Sigmoid colon (tissue), 4 donors: ENCODE results near the gene LCMT1.
"Not testable (repeated sequence)": the region's sequence is repeated elsewhere in the genome, so short reads cannot be mapped to it uniquely, and the experiment has no call there.

Experiments used
- EP300 ChIP-seq, 4 donors: sonication (generic); formaldehyde crosslinking; IDR thresholded peaks; one replicate each; pipeline ENCODE4 v1.6.1; 2017; ENCODE audit warnings: antibody characterized with exemption in 4 of 4
- POLR2A ChIP-seq, 2 donors: fragments of 450-650 bp; IDR thresholded peaks; one replicate each; pipeline ENCODE4 v1.6.1; 2016; ENCODE audit warnings: antibody characterized with exemption in 2 of 2, mild to moderate bottlenecking in 2 of 2, moderate library complexity in 2 of 2
- POLR2AphosphoS5 ChIP-seq, 4 donors: sonication (generic); formaldehyde crosslinking; IDR thresholded peaks; one replicate each; pipeline ENCODE4 v1.6.1; 2017; ENCODE audit warnings: antibody characterized with exemption in 4 of 4
- TF ChIP-seq, protein P1 (sequence below), 4 experiments: fragments of 450-650 bp in 3 of 4; fragments of 200-600 bp in 1 of 4; IDR thresholded peaks; one replicate each; pipeline ENCODE4 v1.5.1; 2016 to 2019; ENCODE audit warnings: antibody characterized with exemption in 4 of 4, mild to moderate bottlenecking in 3 of 4, moderate library complexity in 2 of 4

DNA sequence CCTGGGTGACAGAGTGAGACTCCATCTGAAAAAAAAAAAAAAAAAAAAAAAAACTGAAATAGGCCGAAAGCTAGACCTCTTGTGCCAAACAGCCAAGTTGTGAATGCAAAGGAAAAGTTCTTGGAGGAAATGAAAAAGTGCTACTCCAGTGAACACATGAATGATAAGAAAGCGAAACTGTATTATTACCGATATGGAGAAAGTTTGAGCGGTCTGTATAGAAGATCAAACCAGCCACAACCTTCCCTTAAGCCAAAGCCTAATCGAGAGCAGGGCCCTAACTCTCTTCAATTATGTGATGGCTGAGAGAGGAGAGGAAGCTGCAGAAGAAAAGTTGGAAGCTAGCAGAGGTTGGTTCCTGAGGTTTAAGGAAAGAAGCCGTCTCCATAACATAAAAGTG lies 69.7 kb downstream of the LCMT1 start:
- TF ChIP-seq, protein P1, sequence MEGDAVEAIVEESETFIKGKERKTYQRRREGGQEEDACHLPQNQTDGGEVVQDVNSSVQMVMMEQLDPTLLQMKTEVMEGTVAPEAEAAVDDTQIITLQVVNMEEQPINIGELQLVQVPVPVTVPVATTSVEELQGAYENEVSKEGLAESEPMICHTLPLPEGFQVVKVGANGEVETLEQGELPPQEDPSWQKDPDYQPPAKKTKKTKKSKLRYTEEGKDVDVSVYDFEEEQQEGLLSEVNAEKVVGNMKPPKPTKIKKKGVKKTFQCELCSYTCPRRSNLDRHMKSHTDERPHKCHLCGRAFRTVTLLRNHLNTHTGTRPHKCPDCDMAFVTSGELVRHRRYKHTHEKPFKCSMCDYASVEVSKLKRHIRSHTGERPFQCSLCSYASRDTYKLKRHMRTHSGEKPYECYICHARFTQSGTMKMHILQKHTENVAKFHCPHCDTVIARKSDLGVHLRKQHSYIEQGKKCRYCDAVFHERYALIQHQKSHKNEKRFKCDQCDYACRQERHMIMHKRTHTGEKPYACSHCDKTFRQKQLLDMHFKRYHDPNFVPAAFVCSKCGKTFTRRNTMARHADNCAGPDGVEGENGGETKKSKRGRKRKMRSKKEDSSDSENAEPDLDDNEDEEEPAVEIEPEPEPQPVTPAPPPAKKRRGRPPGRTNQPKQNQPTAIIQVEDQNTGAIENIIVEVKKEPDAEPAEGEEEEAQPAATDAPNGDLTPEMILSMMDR (IDR thresholded peaks at IDR 0.05) = not testable (repeated sequence)
- not testable (repeated sequence) for TF ChIP-seq POLR2AphosphoS5, POLR2A, EP300 (IDR thresholded peaks at IDR 0.05)
